Liver (tissue), 9 donors: Measurements from ENCODE around the gene GGCX. TPM values are rescaled to one million over a fixed set of nuclear protein-coding genes. Genes with fewer than 3 reads are reported as not detected.

Source experiments
- DNase-seq: peaks from one replicate; pipeline ENCODE4 v3.0.0-alpha.2; 2017; ENCODE audit warnings: low spot score
- H3K27ac ChIP-seq, 2 donors: one replicate each; pipeline ENCODE4 v1.7.0; 2013; ENCODE audit warnings: inconsistent platforms in 2 of 2, low read length in 2 of 2, control low read depth in 1 of 2, low read depth in 1 of 2, mild to moderate bottlenecking in 1 of 2
- H3K27me3 ChIP-seq, 4 donors: one replicate each; pipeline versions ENCODE4 v1.6.1 to v1.7.0; 2013; ENCODE audit warnings: low read length in 3 of 4, inconsistent platforms in 1 of 4, mild to moderate bottlenecking in 1 of 4, moderate library complexity in 1 of 4; ENCODE audit not compliant: control insufficient read depth in 4 of 4, insufficient read depth in 4 of 4
- H3K36me3 ChIP-seq, 4 donors: one replicate each; pipeline versions ENCODE4 v1.6.1 to v1.7.0; 2013; ENCODE audit warnings: low read length in 3 of 4, mild to moderate bottlenecking in 3 of 4, low read depth in 1 of 4, moderate library complexity in 1 of 4; ENCODE audit not compliant: control insufficient read depth in 4 of 4, insufficient read depth in 3 of 4
- H3K4me1 ChIP-seq, 4 donors: one replicate each; pipeline versions ENCODE4 v1.6.1 to v1.7.0; 2013; ENCODE audit warnings: low read length in 3 of 4, mild to moderate bottlenecking in 3 of 4, moderate library complexity in 1 of 4; ENCODE audit not compliant: control insufficient read depth in 4 of 4, insufficient read depth in 4 of 4
- H3K4me3 ChIP-seq, 3 donors: one replicate each; pipeline versions ENCODE4 v1.6.1 to v1.7.0; 2013; ENCODE audit warnings: low read length in 3 of 3, control low read depth in 1 of 3, low read depth in 1 of 3, mild to moderate bottlenecking in 1 of 3
- H3K9ac ChIP-seq, 2 donors: one replicate each; pipeline ENCODE4 v1.7.0; 2013; ENCODE audit warnings: low read length in 2 of 2, mild to moderate bottlenecking in 2 of 2, moderate library complexity in 2 of 2, control low read depth in 1 of 2, low read depth in 1 of 2
- H3K9me3 ChIP-seq, 4 donors: one replicate each; pipeline versions ENCODE4 v1.6.1 to v1.7.0; 2013; ENCODE audit warnings: low read length in 3 of 4; ENCODE audit not compliant: control insufficient read depth in 4 of 4
- CTCF ChIP-seq: fragments of 150-350 bp; IDR thresholded peaks from 2 replicates; pipeline ENCODE4 v1.5.1; 2017; ENCODE audit warnings: improper control_type of control experiment, low read depth, low read length; ENCODE audit not compliant: missing input control
- EGR1 ChIP-seq, 2 donors: IDR thresholded peaks; 2 replicates each; pipeline ENCODE4 v1.6.1; 2016 to 2018; ENCODE audit warnings: antibody characterized with exemption in 2 of 2, low read depth in 2 of 2
- FOXA1 ChIP-seq: IDR thresholded peaks from 2 replicates; pipeline ENCODE4 v1.6.1; 2016; ENCODE audit warnings: antibody characterized with exemption
- FOXA2 ChIP-seq: IDR thresholded peaks from 2 replicates; pipeline ENCODE4 v1.6.1; 2016; ENCODE audit warnings: antibody characterized with exemption
- GABPA ChIP-seq, 2 donors: IDR thresholded peaks in 1 of 2; conservative IDR thresholded peaks in 1 of 2; 2 replicates each; pipeline ENCODE4 v1.6.1; 2016; ENCODE audit warnings: antibody characterized with exemption in 2 of 2, mild to moderate bottlenecking in 1 of 2, moderate library complexity in 1 of 2
- HNF4A ChIP-seq, 2 donors: conservative IDR thresholded peaks; 2 replicates each; pipeline ENCODE4 v1.6.1; 2016; ENCODE audit warnings: antibody characterized with exemption in 2 of 2, mild to moderate bottlenecking in 2 of 2
- HNF4G ChIP-seq: IDR thresholded peaks from 2 replicates; pipeline ENCODE4 v1.6.1; 2016; ENCODE audit warnings: antibody characterized with exemption
- JUND ChIP-seq, 2 donors: IDR thresholded peaks; 2 replicates each; pipeline ENCODE4 v1.6.1; 2016; ENCODE audit warnings: antibody characterized with exemption in 2 of 2
- NR2F2 ChIP-seq: IDR thresholded peaks from 2 replicates; pipeline ENCODE4 v1.6.1; 2016; ENCODE audit warnings: antibody characterized with exemption
- RAD21 ChIP-seq, 2 donors: IDR thresholded peaks; 2 replicates each; pipeline ENCODE4 v1.6.1; 2016; ENCODE audit warnings: antibody characterized with exemption in 2 of 2, mild to moderate bottlenecking in 2 of 2
- REST ChIP-seq: IDR thresholded peaks from 2 replicates; pipeline ENCODE4 v1.6.1; 2016; ENCODE audit warnings: antibody characterized with exemption, mild to moderate bottlenecking
- RXRA ChIP-seq, 2 donors: IDR thresholded peaks; 2 replicates each; pipeline ENCODE4 v1.6.1; 2017 to 2018; ENCODE audit warnings: antibody characterized with exemption in 2 of 2, mild to moderate bottlenecking in 1 of 2
- SP1 ChIP-seq: IDR thresholded peaks from 2 replicates; pipeline ENCODE4 v1.6.1; 2018; ENCODE audit warnings: antibody characterized with exemption, mild to moderate bottlenecking
- TAF1 ChIP-seq: conservative IDR thresholded peaks from 2 replicates; pipeline ENCODE4 v1.6.1; 2016; ENCODE audit warnings: antibody characterized with exemption, mild to moderate bottlenecking
- YY1 ChIP-seq: IDR thresholded peaks from 2 replicates; pipeline ENCODE4 v1.6.1; 2016; ENCODE audit warnings: antibody characterized with exemption, mild to moderate bottlenecking
- ZBTB33 ChIP-seq: IDR thresholded peaks from 2 replicates; pipeline ENCODE4 v1.6.1; 2016; ENCODE audit warnings: antibody characterized with exemption
- WGBS: extraction: QIAGEN DNeasy Blood & Tissue Kit; methylation state at CpG from one replicate; pipeline ENCODE4 v1.1.7; 2013; 5-methylcytosine and 5-hydroxymethylcytosine counted together
- polyA plus RNA-seq, 2 donors: library from polyadenylated mRNA; stranded (reverse) in 1 of 2; unstranded in 1 of 2; fragments of 200-250 nt in 1 of 2; fragments of >200 nt in 1 of 2; fragmentation: Nextera tagmentation in 1 of 2; extraction: Ambion mirVana in 1 of 2; gene quantifications; one replicate each; pipeline versions ENCODE4 v1.2.1 to v1.2.3, GENCODE V29; 2013 to 2015
- total RNA-seq, 2 donors: library from RNA; depleted of rRNA; stranded (reverse); fragments of >200 nt; gene quantifications; one replicate each; pipeline ENCODE4 v1.2.3, GENCODE V29; 2014
- TF ChIP-seq, protein P1 (sequence below): IDR thresholded peaks from 2 replicates; pipeline ENCODE4 v1.6.1; 2016; ENCODE audit warnings: antibody characterized with exemption
- TF ChIP-seq, protein P2 (sequence below): IDR thresholded peaks from 2 replicates; pipeline ENCODE4 v1.6.1; 2016; ENCODE audit warnings: antibody characterized with exemption
- donor health status: healthy.
- donor health status: healthy.
- donor health status: healthy.
- donor health status: healthy.
- donor health status: healthy.

GGCX gene
- total and polyA plus RNA-seq, 4 donors = 67.3 to 189 (median 90.4) TPM

DNA sequence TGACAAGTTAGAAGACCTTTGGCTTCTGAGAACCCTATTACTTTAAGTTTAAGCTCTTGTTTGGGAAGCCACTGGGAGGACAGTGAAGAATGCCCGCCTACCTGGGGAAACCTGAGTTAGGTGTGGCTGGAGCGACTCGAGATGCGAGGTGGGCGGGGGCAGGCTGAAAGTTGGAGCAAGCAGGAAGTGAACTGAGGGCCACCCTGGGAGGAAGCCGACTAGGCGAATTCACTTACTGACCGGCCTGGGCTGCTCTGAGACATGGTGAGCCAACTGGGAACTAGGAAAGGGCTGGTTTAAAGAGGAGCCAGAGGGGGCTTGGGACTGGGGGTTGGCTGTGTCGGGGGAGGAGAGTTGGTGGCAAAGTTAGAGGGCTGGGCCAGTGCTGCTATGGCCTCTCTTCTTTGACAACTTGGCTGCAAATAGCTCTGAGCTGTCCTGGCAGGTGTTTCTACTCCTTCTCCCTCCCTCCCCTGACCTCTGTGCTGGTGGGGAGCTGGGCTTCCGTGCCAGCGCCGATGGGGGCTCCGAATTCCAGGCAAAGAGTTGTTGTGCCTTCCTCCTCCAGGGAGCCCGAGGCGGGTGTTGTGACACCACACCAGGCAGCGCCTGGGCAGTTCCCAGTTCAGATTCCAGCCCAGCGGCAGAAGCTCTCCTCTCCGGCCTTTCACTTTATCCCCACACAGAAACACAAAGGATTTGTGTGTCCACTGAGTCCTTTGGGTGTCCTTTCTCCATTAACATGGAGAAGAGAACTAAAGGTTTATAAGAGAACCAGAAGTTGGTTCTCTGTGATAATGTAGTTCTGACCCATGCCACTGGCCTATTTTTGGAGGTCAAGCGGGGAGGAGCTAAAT is 16.3 kb upstream of the GGCX start, which contains the start of gene VAMP8:
Gene VAMP8, plus strand, starts transcription at position 201 of the 857 bp plus-strand sequence. Its CDS starts 61 bp downstream, at position 262.
- Histone ChIP-seq H3K9ac (peak within 1 kb of the TSS; percentile 92 to 94), H3K9me3 (no peaks in the 10 kb centered on the region), H3K27me3 (no peaks in the 10 kb centered on the region), H3K27ac (peak within 1 kb of the TSS; percentile 87 to 91), H3K36me3 (peaks cover 0 to 7% (median 2%) of the 10 kb centered on the region in 4 donors), H3K4me3 (peak within 1 kb of the TSS; percentile 70 to 89 (median 87)), H3K4me1 (peaks cover 5 to 22% (median 13%) of the 10 kb centered on the region in 4 donors)
- peak; percentile 61 for DNase-seq
- WGBS = 6% methylated on average over 19 of the region's 19 CpGs
- TF ChIP-seq NR2F2 = no peak
- TF ChIP-seq FOXA2 = no peak
- no peak for TF ChIP-seq GABPA (IDR thresholded peaks at IDR 0.05 in 1 of 2, conservative IDR thresholded peaks at IDR 0.05 in 1 of 2)
- no peak for TF ChIP-seq HNF4G
- TF ChIP-seq RXRA (IDR thresholded peaks at IDR 0.05) = peak in 1 of 2 donors; percentile 4
- TF ChIP-seq TAF1 = no peak
- no peak for TF ChIP-seq JUND (IDR thresholded peaks at IDR 0.05)
- TF ChIP-seq FOXA1 = no peak
- TF ChIP-seq, protein P1, sequence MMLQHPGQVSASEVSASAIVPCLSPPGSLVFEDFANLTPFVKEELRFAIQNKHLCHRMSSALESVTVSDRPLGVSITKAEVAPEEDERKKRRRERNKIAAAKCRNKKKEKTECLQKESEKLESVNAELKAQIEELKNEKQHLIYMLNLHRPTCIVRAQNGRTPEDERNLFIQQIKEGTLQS = no peak
- peak in 1 of 2 donors; percentile 15 for TF ChIP-seq HNF4A (conservative IDR thresholded peaks at IDR 0.05)
- TF ChIP-seq, protein P2, sequence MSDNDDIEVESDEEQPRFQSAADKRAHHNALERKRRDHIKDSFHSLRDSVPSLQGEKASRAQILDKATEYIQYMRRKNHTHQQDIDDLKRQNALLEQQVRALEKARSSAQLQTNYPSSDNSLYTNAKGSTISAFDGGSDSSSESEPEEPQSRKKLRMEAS = no peak
- TF ChIP-seq YY1 = peak; percentile 37
- TF ChIP-seq ZBTB33 = no peak
- no peak for TF ChIP-seq REST
- no peak for TF ChIP-seq CTCF
- no peak for TF ChIP-seq EGR1 (IDR thresholded peaks at IDR 0.05; ENCODE audit: low read depth in 2 of 2)
- TF ChIP-seq RAD21 (IDR thresholded peaks at IDR 0.05) = peak in 1 of 2 donors; percentile 17
- TF ChIP-seq SP1 = no peak
